ENCODE measurements around the gene CCL20. TPM values are rescaled to one million over a fixed set of nuclear protein-coding genes. Genes with fewer than 3 reads are reported as not detected.

CCL20 gene
- total and polyA plus RNA-seq, 2 of the 8 experiments (the other 6 are each of a cell fraction or from before 2014, with no cell fraction given), result not detected

DNA sequence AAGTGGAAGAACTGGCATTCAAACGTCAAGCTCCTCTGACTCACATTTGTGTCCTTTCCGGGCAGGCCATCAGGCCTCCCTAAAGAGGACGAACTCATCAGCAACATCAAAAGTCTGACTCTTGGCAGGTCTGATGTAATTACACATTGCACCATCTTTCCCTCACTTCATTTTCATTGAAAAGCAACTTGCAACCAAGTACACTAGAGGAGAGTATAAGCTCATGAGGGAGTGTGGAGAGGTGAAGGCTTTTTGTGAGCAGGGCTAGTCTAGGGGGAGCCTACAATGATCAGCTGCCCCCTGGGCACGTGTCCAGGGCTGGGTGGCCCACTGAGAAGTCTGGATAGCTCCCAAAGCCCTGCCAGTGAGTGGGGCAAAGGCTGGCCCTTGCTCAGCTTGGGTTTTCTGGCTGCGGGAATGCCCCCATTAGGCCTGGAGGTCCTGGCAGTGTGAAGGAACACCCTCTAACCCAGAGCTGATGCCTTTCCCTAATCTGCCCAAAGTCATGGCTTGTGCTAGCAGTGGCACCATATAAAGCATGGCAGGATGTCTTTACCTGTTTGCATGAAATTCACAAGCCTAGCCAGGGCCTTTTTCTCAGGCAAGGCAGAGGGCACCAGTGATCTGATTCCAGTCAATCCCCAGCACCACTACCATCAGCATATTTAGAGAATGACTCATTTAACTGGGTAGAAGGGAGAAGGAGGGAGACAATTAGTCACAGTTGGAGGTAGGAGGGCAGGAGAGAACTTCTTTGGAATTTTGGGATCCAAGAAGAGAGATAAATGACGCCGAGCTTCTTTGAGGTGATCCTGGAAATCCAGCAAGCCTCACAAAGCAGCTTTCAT lies 49.3 kb downstream of the CCL20 start:
- Histone ChIP-seq H2BK12ac (ENCODE audit: low read depth, low read length) (peak overlapping the region; percentile 51; the same call in 1 of the 2 replicates), H3K23ac (ENCODE audit: insufficient read length) (no peak overlapping the region)
- POLR2A ChIA-PET (ENCODE audit: partially characterized antibody), result interaction anchor here (1.3 kb wide), 1 partner anchor 8 kb away, joined by 4 read pairs; the partner anchor contains the start of gene DAW1

More for the DNA sequence above, 49.3 kb downstream of the CCL20 start:
- Histone ChIP-seq H4K5ac (ENCODE audit: insufficient read length, low read depth, low read length) (no peak overlapping the region), H4K91ac (replicated peaks; ENCODE audit: insufficient read length, low read length) (no peak overlapping the region), H2BK120ac (replicated peaks; ENCODE audit: low read depth, low read length) (no peak overlapping the region), H3K4me2 (ENCODE audit: insufficient read depth in 1 of 2, low read depth in 2 of 2, low read length in 2 of 2) (peak overlapping the region in 1 of 2 experiments; percentile 3; a peak in 1 of 4 replicates), H3K27me3 (replicated peaks in 1 of 4; ENCODE audit: control insufficient read depth in 3 of 4, extremely low read depth in 1 of 4, insufficient read depth in 3 of 4, low read length in 3 of 4) (no peaks in the 10 kb centered on the region), H2BK20ac (ENCODE audit: low read length) (peak overlapping the region; percentile 91; the same call in 1 of the 2 replicates), H3K56ac (replicated peaks; ENCODE audit: insufficient read length, low read depth, low read length) (no peak overlapping the region), H3K79me1 (ENCODE audit: low read depth, low read length) (no peaks in the 10 kb centered on the region), H3K23me2 (ENCODE audit: low read depth, low read length) (no peaks in the 10 kb centered on the region), H3K4ac (replicated peaks; ENCODE audit: insufficient read length, low read depth, low read length) (no peak overlapping the region), H2BK5ac (ENCODE audit: low read depth, low read length) (peak overlapping the region; percentile 27; the same call in 1 of the 2 replicates), H2AFZ (ENCODE audit: low read length) (no peak overlapping the region; the same call in 1 of the 2 replicates), H2AK5ac (ENCODE audit: low read depth, low read length) (no peak overlapping the region), H3K4me1 (replicated peaks in 1 of 4; ENCODE audit: control insufficient read depth in 3 of 4, insufficient read depth in 4 of 4, low read length in 3 of 4) (peaks cover 3 to 11% (median 5%) of the 10 kb centered on the region in 4 experiments; a peak in 6 of 7 replicates), H3K9ac (replicated peaks in 1 of 4; ENCODE audit: extremely low read depth in 1 of 4, low read depth in 3 of 4, low read length in 3 of 4) (no peak overlapping the region), H2BK15ac (ENCODE audit: low read length) (no peak overlapping the region; the same call in 1 of the 2 replicates), H3K27ac (ENCODE audit: low read depth, low read length) (no peak overlapping the region), H4K8ac (ENCODE audit: extremely low read depth, insufficient read depth, low read length) (no peak overlapping the region), H3K36me3 (ENCODE audit: control insufficient read depth in 2 of 4, insufficient read depth in 4 of 4, low read length in 3 of 4) (no peaks in the 10 kb centered on the region), H3K9me3 (ENCODE audit: insufficient read depth in 2 of 2, low read depth in 1 of 2, low read length in 1 of 2) (no peaks in the 10 kb centered on the region), H3K14ac (ENCODE audit: insufficient read length) (no peak overlapping the region), H4K20me1 (replicated peaks in 1 of 2; ENCODE audit: control insufficient read depth in 1 of 2, insufficient read depth in 2 of 2, low read length in 2 of 2) (no peaks in the 10 kb centered on the region), H3K4me3 (ENCODE audit: extremely low read depth in 1 of 4, insufficient read depth in 2 of 4, low read depth in 3 of 4, low read length in 4 of 4) (no peak overlapping the region), H3K18ac (ENCODE audit: extremely low read depth, low read length) (no peak overlapping the region), H3K79me2 (ENCODE audit: control insufficient read depth in 1 of 2, insufficient read depth in 2 of 2, low read length in 2 of 2) (no peaks in the 10 kb centered on the region)
- CTCF ChIA-PET (ENCODE audit: partially characterized antibody), result interaction anchor here (0.6 to 6.0 kb wide), 51 partner anchors 9 to 1755 kb away, joined by 3 to 58 read pairs (median 4); partner anchors contain the start of genes CCL20 and DAW1
- TF ChIP-seq TEAD4 (IDR thresholded peaks at IDR 0.05; ENCODE audit: low read depth, low read length), result peak; percentile 34; the same call in 1 of the 2 replicates
- no peak for TF ChIP-seq RNF2 (IDR thresholded peaks at IDR 0.05; ENCODE audit: borderline replicate concordance, low read depth, low read length, missing control alignments, poor library complexity, severe bottlenecking)
- peak; percentile 88 for TF ChIP-seq JUND (IDR thresholded peaks at IDR 0.05; ENCODE audit: low read length)
- no peak for TF ChIP-seq RFX5 (IDR thresholded peaks at IDR 0.05; ENCODE audit: borderline replicate concordance, low read depth, low read length)
- 77% methylated on average over 7 of the region's 7 CpGs; no CpG with 5 or more reads in 1 of the 2 experiments for WGBS, 2 experiments (ENCODE audit: extremely low coverage in 1 of 2, insufficient coverage in 1 of 2, insufficient read length in 1 of 2, insufficient replicate concordance in 2 of 2, low coverage in 1 of 2, low lambda C conversion rate in 2 of 2, missing lambda C conversion rate in 1 of 2)
- peak; percentile 36 to 50 for DNase-seq (ENCODE audit: low read depth in 1 of 2, low spot score in 2 of 2)
- no peak for FAIRE-seq

All from H1 (cell line).